ENCODE data around the gene GMDS.

The GMDS gene

DNA sequence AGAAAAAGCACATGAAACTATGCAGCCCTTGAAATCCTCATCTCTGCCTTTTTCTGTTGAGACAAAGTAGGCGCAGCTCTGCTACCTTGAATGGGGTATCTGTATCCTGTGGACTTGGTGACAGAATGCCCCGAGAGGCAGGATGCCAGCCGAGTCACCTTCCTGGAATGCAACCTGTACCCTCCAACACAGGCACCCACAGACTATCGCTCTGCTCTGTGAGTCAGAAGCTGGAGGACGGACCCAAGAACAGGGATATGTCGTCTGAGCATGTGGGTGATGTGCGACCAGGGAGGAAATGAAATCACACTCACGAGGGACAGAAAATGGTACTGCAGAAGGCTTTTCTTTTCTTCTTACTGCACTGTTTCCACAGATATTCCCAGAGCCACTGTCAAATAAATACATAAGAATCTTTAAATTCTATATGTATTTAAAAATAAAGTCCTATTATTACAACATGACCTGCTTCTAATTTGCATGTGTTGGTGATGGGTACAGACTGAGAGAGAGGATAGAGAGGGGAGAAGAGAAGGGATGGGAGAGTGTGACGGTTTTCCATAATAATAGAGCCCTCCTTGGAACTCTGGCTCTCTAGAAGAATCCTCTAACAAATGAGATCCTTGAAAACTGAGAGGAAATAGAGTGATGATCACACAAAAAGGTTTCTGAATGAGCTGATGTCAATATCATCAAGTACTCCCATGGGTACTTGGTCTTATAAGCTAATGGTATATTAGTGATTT lies 327.6 kb downstream of the GMDS start:
- Histone ChIP-seq H3K4me2 (ENCODE audit: low read length) (no peak overlapping the region), H3K4me1 (ENCODE audit: control insufficient read depth in 1 of 2, insufficient read depth in 2 of 2, low read length in 2 of 2) (peaks cover 4 to 6% of the 10 kb centered on the region in 2 experiments), H4K12ac (ENCODE audit: low read depth, low read length) (no peak overlapping the region), H3K18ac (ENCODE audit: low read length) (no peak overlapping the region), H3K9me3 (ENCODE audit: insufficient read depth, low read depth, low read length) (no peaks in the 10 kb centered on the region), H4K91ac (ENCODE audit: low read depth, low read length) (no peak overlapping the region), H2AFZ (ENCODE audit: insufficient read depth, low read length, poor library complexity) (no peak overlapping the region), H3K9ac (ENCODE audit: low read length) (no peak overlapping the region), H3K4me3 (ENCODE audit: low read depth, low read length) (no peak overlapping the region), H2BK5ac (ENCODE audit: low read depth, low read length, poor library complexity) (no peak overlapping the region), H3K14ac (ENCODE audit: low read length) (no peak overlapping the region), H2BK120ac (ENCODE audit: insufficient read depth, low read length, poor library complexity) (no peak overlapping the region), H3K4ac (ENCODE audit: low read depth, low read length) (no peak overlapping the region), H3K79me1 (ENCODE audit: low read length) (no peaks in the 10 kb centered on the region), H3K27ac (ENCODE audit: low read depth, low read length) (no peak overlapping the region), H2BK12ac (ENCODE audit: low read length) (no peak overlapping the region), H2AK5ac (ENCODE audit: low read length) (no peak overlapping the region), H4K8ac (ENCODE audit: low read depth, low read length) (no peak overlapping the region), H3K79me2 (ENCODE audit: control insufficient read depth, insufficient read depth, low read length, poor library complexity) (no peaks in the 10 kb centered on the region), H3K27me3 (ENCODE audit: insufficient read depth, low read length) (no peaks in the 10 kb centered on the region), H3K36me3 (ENCODE audit: control insufficient read depth in 1 of 2, insufficient read depth in 2 of 2, low read length in 2 of 2) (no peaks in the 10 kb centered on the region), H3K23ac (ENCODE audit: low read length) (no peak overlapping the region)
- peak; percentile 16 to 18 for DNase-seq
- no CpG with 5 or more reads among the region's 9 CpGs for WGBS (ENCODE audit: extremely low coverage, insufficient coverage, insufficient read length)

DNA sequence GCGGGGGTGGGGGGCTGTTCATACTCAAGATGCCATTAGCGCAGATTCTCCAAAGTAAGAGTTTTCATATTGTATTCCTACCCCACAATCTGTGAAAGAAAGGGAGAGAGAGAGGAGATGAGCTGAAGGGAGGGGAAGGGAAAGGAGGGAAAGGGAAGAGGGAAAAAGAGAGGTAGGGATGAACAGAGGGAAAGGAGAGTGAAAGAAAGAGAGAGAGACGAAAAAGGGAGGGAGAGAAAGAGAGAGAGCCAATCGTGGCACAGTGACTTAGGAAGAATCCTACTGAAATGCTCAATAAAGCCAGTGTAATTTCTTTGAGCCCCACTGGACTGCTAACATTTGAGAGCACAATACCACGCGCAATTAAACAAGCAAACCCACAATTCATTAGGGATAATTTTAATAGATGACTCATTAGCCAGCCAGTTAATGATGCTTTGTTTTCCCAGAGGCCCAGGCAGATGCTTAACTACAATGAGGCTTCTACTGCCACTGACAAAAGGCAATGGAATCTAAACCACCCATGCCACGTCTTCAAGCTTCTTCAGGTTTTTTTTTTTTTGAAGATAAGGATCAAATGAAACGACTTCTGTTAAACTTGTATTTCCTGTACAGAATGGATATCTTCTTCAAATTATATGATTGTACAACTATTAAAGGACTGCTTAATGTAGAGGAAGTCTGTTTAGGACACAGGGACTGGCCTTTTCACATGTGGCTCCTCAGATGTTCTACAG lies 328.9 kb downstream of the GMDS start:
- H4K8ac ChIP-seq (ENCODE audit: low read depth, low read length): no peak overlapping the region
- no peak overlapping the region for H3K4me2 ChIP-seq (ENCODE audit: low read length)
- H2AFZ ChIP-seq (ENCODE audit: insufficient read depth, low read length, poor library complexity): no peak overlapping the region
- H4K91ac ChIP-seq (ENCODE audit: low read depth, low read length): no peak overlapping the region
- no peak overlapping the region for H3K23ac ChIP-seq (ENCODE audit: low read length)
- H3K27ac ChIP-seq (ENCODE audit: low read depth, low read length): peak overlapping the region; percentile 20
- DNase-seq: peak; percentile 65 to 91
- H3K79me1 ChIP-seq (ENCODE audit: low read length): no peaks in the 10 kb centered on the region
- H3K18ac ChIP-seq (ENCODE audit: low read length): no peak overlapping the region
- no peak overlapping the region for H2BK5ac ChIP-seq (ENCODE audit: low read depth, low read length, poor library complexity)
- no peak overlapping the region for H2AK5ac ChIP-seq (ENCODE audit: low read length)
- peaks cover 4 to 6% of the 10 kb centered on the region in 2 experiments for H3K4me1 ChIP-seq (ENCODE audit: control insufficient read depth in 1 of 2, insufficient read depth in 2 of 2, low read length in 2 of 2)
- no peak overlapping the region for H3K14ac ChIP-seq (ENCODE audit: low read length)
- WGBS (ENCODE audit: extremely low coverage, insufficient coverage, insufficient read length): no CpG with 5 or more reads among the region's 8 CpGs
- no peak overlapping the region for H3K4me3 ChIP-seq (ENCODE audit: low read depth, low read length)
- no peak overlapping the region for H2BK12ac ChIP-seq (ENCODE audit: low read length)
- no peaks in the 10 kb centered on the region for H3K27me3 ChIP-seq (ENCODE audit: insufficient read depth, low read length)
- H2BK120ac ChIP-seq (ENCODE audit: insufficient read depth, low read length, poor library complexity): no peak overlapping the region
- no peak overlapping the region for H3K4ac ChIP-seq (ENCODE audit: low read depth, low read length)
- no peaks in the 10 kb centered on the region for H3K9me3 ChIP-seq (ENCODE audit: insufficient read depth, low read depth, low read length)
- no peaks in the 10 kb centered on the region for H3K79me2 ChIP-seq (ENCODE audit: control insufficient read depth, insufficient read depth, low read length, poor library complexity)
- no peaks in the 10 kb centered on the region for H3K36me3 ChIP-seq (ENCODE audit: control insufficient read depth in 1 of 2, insufficient read depth in 2 of 2, low read length in 2 of 2)
- H3K9ac ChIP-seq (ENCODE audit: low read length): no peak overlapping the region
- no peak overlapping the region for H4K12ac ChIP-seq (ENCODE audit: low read depth, low read length)

DNA sequence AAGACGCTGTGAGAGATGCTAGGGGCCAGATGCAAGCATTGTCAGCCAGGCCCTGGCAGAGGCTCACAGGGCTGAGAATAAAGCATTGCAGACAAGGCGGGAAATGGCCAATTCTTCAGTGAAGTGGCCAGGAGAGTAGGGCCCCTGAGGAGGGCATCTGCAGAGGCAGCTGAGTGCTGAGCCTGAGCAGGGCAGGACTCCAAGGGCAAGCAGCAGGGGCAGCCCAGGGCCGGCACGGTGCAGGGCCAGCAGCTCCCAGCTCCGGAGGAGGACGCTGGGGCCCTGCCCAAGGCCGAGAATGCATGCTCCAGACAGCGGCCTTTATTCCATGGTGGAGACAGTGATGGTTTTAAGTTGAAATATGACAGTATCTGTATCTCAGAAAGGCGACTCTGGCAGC lies 330.2 kb downstream of the GMDS start:
- H2BK12ac ChIP-seq (ENCODE audit: low read length): no peak overlapping the region
- no peak overlapping the region for H4K12ac ChIP-seq (ENCODE audit: low read depth, low read length)
- H3K4me2 ChIP-seq (ENCODE audit: low read length): no peak overlapping the region
- no peak overlapping the region for H3K14ac ChIP-seq (ENCODE audit: low read length)
- no peak overlapping the region for H3K27ac ChIP-seq (ENCODE audit: low read depth, low read length)
- H3K27me3 ChIP-seq (ENCODE audit: insufficient read depth, low read length): no peaks in the 10 kb centered on the region
- H3K23ac ChIP-seq (ENCODE audit: low read length): no peak overlapping the region
- no peaks in the 10 kb centered on the region for H3K79me2 ChIP-seq (ENCODE audit: control insufficient read depth, insufficient read depth, low read length, poor library complexity)
- no peak overlapping the region for H3K4ac ChIP-seq (ENCODE audit: low read depth, low read length)
- no peaks in the 10 kb centered on the region for H3K79me1 ChIP-seq (ENCODE audit: low read length)
- H3K9ac ChIP-seq (ENCODE audit: low read length): no peak overlapping the region
- H2BK120ac ChIP-seq (ENCODE audit: insufficient read depth, low read length, poor library complexity): no peak overlapping the region
- H2AFZ ChIP-seq (ENCODE audit: insufficient read depth, low read length, poor library complexity): no peak overlapping the region
- no peaks in the 10 kb centered on the region for H3K36me3 ChIP-seq (ENCODE audit: control insufficient read depth in 1 of 2, insufficient read depth in 2 of 2, low read length in 2 of 2)
- H4K8ac ChIP-seq (ENCODE audit: low read depth, low read length): no peak overlapping the region
- H3K4me1 ChIP-seq (ENCODE audit: control insufficient read depth in 1 of 2, insufficient read depth in 2 of 2, low read length in 2 of 2): peaks cover 4 to 6% of the 10 kb centered on the region in 2 experiments
- no peaks in the 10 kb centered on the region for H3K9me3 ChIP-seq (ENCODE audit: insufficient read depth, low read depth, low read length)
- no CpG with 5 or more reads among the region's 9 CpGs for WGBS (ENCODE audit: extremely low coverage, insufficient coverage, insufficient read length)
- no peak overlapping the region for H2BK5ac ChIP-seq (ENCODE audit: low read depth, low read length, poor library complexity)
- no peak overlapping the region for H4K91ac ChIP-seq (ENCODE audit: low read depth, low read length)
- H3K18ac ChIP-seq (ENCODE audit: low read length): no peak overlapping the region
- no peak overlapping the region for H3K4me3 ChIP-seq (ENCODE audit: low read depth, low read length)
- no peak overlapping the region for H2AK5ac ChIP-seq (ENCODE audit: low read length)
- no peak for DNase-seq

DNA sequence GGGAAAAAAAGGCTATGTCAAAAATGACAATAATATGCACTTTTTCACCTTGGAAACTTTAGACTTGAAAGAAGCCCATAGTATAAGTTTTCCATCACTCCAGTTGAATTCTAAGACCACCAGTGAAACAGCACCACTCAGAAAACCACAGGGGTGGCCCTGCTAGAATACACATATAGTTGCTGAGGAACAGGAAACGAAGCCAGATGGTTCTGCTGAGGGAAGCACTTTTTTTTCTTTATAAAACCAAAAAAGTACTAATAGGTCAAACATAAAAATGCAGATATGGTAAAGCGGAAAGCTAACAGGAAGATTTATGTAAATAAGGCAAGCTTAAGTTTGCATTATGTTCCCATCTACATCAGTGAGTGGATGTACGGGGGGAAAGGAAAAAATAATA lies 331.8 kb downstream of the GMDS start:
- H4K8ac ChIP-seq (ENCODE audit: low read depth, low read length): no peak overlapping the region
- H3K9me3 ChIP-seq (ENCODE audit: insufficient read depth, low read depth, low read length): no peaks in the 10 kb centered on the region
- H2BK12ac ChIP-seq (ENCODE audit: low read length): no peak overlapping the region
- H2AK5ac ChIP-seq (ENCODE audit: low read length): no peak overlapping the region
- no peak overlapping the region for H2AFZ ChIP-seq (ENCODE audit: insufficient read depth, low read length, poor library complexity)
- H3K36me3 ChIP-seq (ENCODE audit: control insufficient read depth in 1 of 2, insufficient read depth in 2 of 2, low read length in 2 of 2): no peaks in the 10 kb centered on the region
- WGBS (ENCODE audit: extremely low coverage, insufficient coverage, insufficient read length): no CpG with 5 or more reads among the region's 3 CpGs
- no peak overlapping the region for H3K4ac ChIP-seq (ENCODE audit: low read depth, low read length)
- DNase-seq: no peak
- no peaks in the 10 kb centered on the region for H3K27me3 ChIP-seq (ENCODE audit: insufficient read depth, low read length)
- H3K18ac ChIP-seq (ENCODE audit: low read length): no peak overlapping the region
- no peak overlapping the region for H3K14ac ChIP-seq (ENCODE audit: low read length)
- H4K91ac ChIP-seq (ENCODE audit: low read depth, low read length): no peak overlapping the region
- no peak overlapping the region for H3K9ac ChIP-seq (ENCODE audit: low read length)
- no peaks in the 10 kb centered on the region for H3K79me2 ChIP-seq (ENCODE audit: control insufficient read depth, insufficient read depth, low read length, poor library complexity)
- H3K4me1 ChIP-seq (ENCODE audit: control insufficient read depth in 1 of 2, insufficient read depth in 2 of 2, low read length in 2 of 2): peaks cover 4 to 6% of the 10 kb centered on the region in 2 experiments
- no peak overlapping the region for H3K4me2 ChIP-seq (ENCODE audit: low read length)
- H3K4me3 ChIP-seq (ENCODE audit: low read depth, low read length): no peak overlapping the region
- no peak overlapping the region for H3K27ac ChIP-seq (ENCODE audit: low read depth, low read length)
- no peak overlapping the region for H3K23ac ChIP-seq (ENCODE audit: low read length)
- no peak overlapping the region for H4K12ac ChIP-seq (ENCODE audit: low read depth, low read length)
- H2BK5ac ChIP-seq (ENCODE audit: low read depth, low read length, poor library complexity): no peak overlapping the region
- no peak overlapping the region for H2BK120ac ChIP-seq (ENCODE audit: insufficient read depth, low read length, poor library complexity)
- H3K79me1 ChIP-seq (ENCODE audit: low read length): no peaks in the 10 kb centered on the region
